Activated effector memory CD4-positive, alpha-beta T cell treated with anti-CD3 and anti-CD28 coated beads, Interleukin-2, amount 50 U/mL, for 16 hours (primary cell): ENCODE measurements around the gene GGTLC1.
"Not testable (repeated sequence)": the region's sequence is repeated elsewhere in the genome, so short reads cannot be mapped to it uniquely, and the experiment has no call there.

Experiments used
- DNase-seq: peaks from one replicate; pipeline ENCODE4 v3.0.0-alpha.2; 2020

The GGTLC1 gene

DNA sequence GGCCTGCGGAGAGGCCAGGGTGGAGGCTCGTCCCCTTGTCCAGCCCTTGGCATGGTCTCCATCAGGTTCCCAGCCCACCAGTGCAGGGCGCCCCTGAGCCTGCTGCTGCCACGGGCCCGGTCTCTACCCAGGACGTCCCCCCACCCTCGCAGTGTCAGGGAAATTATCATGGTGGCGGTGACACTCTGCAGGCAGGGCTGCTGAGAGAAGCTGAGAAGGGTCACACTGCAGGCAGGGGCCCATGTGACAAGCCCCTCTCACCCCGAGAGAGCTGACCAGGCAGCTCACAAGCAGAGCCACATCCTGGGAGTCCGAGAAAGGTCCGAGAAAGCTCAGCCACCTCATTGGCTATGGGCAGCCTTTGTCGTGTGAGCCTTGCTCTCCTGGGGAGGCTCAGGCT, 4.9 kb upstream of the GGTLC1 start:
- peak; percentile 45 for DNase-seq

DNA sequence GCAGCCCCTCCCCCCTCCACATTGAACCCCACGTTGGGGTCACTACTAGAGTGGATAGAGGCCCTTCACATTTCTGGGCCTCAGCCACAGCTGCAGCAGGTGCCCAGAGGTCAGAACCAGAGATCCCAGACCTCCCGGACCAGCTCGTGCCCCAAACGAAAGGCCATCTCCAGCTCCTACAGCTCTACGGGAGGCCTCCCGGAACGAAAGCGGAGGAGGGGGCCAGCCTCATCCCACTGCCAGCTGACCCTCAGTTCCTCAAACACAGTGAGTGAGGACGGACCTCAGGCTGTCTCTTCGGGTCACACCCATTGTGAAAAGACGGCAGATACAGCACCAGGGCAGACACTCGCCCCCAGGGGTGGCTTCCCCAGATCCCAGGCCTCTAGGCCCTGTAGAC, 1.7 kb upstream of the GGTLC1 start:
- peak; percentile 38 for DNase-seq

DNA sequence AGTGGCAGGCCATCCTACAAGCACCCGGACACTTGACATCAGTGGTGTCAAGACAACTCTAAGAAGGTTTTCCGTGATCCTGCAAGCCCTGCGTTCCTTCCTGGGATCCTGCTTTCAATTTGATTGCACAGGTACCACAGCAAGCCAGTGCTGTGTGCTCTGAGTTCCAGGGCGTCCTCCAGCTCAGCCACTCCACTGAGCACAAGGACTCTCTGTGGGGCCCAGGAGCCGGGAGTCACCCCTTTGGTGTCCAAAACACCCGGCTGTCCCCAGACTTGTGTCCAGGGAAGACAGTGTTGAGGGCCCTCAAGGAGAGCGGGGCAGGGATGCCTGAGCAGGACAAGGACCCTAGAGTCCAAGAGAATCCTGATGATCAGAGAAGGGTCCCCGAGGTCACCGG, 387 bp upstream of the GGTLC1 start:
- DNase-seq = not testable (repeated sequence)

DNA sequence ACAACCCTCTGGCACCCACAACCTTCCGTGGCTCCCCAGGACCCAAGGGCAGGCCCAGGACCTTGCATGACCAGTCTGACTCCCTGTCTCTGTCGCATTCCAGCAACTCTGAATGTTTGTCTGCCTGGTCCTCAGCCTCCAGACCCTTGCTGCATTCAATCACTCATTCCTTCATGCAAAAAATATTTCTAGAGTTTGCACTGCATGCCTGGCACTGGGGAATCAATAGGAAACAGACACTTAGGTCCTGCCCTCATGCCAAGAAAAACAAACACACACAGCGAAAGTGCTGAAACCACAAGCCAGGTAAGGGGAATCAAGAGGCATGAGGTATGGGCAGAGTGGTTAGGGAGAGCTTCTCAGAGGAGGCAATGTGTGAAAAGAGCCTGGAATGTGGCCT, 1.9 kb downstream of the GGTLC1 start:
- DNase-seq = not testable (repeated sequence)

DNA sequence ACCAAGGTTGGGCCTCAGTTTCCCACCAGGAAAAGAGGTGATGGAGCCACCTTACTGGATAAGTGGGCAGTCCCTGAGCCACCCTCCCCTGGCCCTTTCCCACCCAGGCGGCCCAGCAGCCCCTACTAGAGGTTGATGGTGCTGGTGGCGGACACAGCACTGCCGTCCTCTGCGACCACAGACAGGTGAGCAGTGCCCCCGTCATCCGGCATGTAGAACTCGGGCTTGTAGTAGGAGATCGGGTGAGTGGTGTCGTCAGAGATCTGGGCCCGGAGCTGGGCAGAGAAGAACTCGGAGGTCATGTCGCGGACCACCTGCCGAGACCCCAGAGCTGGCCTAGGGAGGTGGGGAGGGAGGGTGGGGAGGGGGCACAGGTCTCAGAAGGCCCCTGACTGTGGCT, 2.3 kb downstream of the GGTLC1 start:
- DNase-seq = not testable (repeated sequence)

DNA sequence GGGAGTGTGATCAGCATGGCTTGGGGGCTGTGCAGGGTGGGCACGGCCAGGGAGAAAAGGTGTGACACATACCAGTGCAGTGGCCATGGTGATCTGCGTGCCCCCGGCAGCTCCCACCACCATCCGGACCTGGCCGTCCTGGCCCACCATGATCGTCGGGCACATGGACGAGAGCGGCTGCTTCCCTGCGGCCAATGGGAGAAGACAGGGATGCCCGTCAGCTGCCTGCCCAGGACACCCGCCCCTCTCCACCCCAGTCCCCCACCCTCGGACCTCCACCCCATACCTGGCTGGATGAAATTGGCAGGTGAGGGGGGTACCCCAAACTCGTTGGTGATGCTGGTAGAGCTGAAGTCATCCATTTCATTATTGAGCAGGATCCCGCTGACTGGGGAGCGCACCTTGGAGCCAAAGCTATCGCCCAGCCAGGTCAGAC, 2.8 kb downstream of the GGTLC1 start:
- DNase-seq = not testable (repeated sequence)

DNA sequence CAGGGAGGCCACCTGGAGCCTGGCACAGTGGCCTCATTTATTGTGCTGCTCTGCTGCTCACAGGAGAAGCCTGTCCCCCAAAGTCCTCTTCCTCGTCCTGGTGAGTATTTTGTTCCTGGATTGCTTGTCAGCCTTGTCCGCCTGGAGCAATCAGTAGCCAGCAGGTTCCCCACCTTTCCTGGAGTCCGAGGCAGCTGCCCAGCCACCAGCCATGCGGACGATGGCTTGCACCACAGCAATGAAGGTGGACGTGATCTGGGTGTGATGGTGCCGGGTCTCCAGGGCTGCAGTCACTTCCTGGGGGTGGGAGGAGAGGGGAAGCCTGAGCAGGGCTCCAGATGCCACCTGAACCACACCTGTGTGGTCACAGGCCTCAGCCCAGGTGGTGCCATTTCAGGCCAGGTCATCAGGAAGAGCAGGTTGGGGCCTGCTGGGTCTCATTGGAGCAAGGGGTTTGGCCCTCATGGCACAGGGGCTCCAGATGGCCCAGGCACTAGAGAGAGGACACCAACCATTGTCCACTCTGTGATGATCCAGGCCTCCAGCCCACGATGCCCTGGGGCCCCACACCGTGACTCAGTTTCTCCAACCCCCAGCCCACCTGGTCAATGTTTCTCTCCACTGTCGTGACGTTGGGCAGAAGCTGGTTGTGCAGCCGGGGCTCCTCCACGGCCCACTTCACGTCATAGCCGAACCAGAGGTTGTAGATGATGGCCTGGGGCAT, 3.4 kb downstream of the GGTLC1 start:
- peak; percentile 12 for DNase-seq

DNA sequence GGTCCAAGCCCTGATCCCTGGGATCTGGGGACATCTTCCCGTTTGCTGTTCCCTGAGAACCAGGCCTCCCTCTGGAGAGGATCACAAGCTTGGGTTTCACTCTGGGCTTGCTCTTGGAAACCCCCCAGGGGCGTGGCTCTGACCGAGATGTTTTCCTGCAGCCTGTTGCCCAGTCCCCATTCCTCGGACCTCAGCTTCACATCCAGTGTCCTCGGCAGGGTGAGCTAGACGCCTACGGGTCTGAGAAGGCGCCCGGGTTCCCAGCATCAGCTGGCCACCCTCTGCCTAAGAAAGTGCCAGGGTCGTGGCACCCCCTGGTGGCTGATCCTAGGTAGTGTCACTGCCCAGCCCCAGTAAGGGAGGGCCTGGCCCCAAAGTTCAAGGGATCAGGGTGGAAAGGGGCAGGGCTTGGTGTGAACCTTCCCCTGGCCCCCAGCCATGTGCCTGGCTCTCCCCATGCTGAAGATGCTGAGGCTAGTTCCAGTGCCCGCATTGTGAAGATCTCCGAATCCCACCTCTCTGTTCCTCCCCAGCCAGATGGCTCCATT, 4.0 kb downstream of the GGTLC1 start:
- peak; percentile 58 for DNase-seq

DNA sequence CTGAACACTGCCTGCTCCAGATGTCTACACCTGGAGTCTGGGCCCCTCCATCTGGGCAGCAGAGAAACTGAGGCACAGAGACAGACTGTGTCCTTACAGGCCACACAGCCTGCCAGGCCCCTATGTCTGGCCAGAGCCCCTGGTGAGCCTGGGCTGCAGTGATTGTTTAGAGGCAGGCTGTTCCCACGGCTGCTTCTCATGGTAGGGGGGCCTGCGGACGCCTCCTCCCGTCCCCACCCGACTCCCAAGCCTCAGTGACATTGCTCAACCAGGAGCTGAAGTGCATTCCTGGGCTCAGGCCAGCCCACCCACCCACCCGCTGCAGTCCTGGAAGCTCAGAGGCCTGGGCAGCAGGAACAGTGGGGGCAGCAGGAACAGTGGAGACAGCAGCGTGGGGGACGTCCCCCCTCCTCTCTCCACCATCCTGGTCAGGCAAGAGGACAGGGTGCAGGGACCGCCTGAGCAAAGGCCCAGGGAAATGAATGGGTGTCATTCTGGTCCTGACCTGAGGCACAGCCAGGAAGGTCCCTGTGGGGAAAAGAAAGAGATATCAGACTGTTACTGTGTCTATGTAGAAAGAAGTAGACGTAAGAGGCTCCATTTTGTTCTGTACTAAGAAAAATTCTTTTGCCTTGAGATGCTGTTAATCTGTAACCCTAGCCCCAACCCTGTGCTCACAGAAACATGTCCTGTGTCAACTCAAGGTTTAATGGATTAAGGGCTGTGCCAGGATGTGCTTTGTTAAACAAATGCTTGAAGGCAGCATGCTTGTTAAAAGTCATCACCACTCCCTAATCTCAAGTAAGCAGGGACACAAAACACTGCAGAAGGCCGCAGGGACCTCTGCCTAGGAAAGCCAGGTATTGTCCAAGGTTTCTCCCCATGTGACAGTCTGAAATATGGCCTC, 6.2 kb downstream of the GGTLC1 start:
- DNase-seq = peak; percentile 44

DNA sequence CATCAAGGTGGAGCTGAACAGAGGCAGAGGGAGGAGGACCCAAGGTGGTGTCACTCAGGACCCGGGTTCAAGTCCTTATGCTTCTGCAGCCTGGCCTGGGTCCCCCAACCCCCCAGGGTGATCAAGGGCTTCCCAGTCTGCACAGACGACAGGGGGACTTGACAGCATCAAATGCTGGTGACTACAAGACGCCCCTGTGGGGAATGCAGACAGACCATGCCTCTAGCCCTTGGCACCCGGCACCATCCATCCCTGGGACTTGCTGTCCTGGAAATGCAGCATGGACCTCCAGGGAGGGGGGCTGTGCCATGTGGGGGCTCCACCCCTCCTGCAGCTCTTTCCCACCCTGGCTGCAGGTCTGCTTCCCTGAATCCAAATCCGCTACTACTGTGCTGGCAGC, 7.1 kb downstream of the GGTLC1 start:
- DNase-seq = peak; percentile 41

DNA sequence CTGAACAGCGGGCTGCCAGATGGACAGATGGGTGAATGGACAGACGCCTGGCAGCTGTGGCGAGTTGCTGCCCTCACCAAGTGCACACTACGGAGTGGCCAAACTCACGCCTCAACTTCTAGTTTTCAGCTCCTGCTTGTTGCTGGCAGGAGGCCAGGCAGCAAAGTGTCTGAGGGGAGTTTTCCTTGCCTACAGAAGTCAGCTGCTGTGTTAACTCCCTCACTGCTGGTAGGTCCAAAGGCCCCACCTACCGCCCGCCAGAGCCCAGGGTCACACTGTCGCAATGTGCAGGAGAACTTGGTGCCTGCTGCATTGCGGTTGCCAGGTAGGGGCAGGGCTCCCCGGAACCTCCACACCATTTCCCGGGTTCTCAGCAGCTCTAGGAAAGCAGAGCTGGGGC, 7.6 kb downstream of the GGTLC1 start:
- peak; percentile 36 for DNase-seq

DNA sequence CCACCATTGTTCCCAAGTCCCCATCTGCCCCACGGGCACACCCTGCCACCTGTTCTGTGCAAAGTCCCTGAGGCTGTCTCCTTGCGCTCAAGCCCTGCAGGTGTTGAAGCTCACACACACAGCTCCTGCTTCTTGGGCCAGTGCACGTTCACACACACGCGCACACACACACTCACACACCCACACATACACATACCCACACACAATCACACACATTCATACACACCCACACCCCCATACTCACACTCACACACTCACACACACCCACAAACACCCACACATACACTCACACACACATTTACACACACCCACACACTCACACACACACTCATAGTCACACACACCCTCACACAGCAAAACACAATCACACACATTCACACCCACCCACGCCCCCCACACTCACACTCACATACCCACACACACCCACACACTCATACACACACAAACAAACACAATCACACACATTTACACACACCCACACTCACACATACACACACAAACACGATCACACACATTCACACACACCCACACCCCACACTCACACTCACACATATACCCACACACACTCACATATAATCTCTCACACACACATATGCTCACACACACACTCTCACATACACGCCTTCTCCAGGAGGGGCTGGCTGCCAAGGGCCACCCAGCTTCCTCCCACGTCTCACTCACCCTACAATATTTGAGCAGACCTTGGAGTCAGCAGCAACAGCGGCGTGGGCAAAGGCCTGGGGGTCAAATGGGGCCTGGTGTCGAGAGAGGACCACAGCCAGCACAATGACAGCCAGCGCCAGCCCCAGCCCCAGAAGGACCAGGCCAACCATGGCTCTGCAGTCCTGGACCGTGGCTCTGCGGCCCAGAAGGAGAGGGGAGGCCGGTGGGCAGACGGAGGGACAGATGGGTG, 8.4 kb downstream of the GGTLC1 start:
- peak; percentile 24 for DNase-seq

DNA sequence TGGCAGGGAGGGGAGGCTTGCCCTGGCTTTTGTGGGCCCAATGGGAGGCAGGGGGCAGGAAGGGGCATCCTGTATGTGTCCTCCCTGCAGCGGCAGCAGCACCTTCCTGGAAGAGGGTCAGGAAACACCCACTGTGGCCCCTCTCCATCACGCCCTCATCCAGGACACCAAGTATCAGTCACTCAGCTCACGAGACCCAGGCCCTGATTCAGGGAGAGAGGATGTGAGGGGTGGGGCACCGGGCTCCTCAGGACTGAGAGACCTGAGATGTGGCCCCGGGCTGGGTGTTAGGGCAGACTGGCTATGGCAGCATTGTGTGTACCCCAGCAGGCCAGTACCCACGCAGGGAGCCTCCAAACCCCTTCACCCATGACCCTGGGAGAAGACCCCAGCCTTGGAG, 9.2 kb downstream of the GGTLC1 start:
- peak; percentile 39 for DNase-seq

DNA sequence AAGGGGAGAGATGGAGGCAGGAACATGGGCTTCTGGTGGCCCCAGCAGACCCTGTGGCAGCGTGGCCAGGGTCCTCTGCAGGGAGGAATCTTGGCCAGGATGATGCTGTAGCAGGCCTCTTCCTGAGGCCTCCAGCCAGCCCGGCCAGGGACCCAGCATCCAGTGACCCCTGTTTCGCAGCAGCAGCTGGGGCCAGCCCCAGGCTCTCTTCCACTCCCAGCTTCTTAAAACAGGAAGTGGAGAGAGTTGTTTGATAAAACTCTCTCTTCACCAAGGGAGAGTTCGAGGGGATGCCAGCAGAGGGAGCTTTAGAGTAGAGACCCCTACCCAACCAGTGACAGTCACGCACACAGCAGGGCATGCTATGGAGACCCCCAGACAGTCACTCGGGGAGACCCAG, 10.1 kb downstream of the GGTLC1 start:
- peak; percentile 19 for DNase-seq

DNA sequence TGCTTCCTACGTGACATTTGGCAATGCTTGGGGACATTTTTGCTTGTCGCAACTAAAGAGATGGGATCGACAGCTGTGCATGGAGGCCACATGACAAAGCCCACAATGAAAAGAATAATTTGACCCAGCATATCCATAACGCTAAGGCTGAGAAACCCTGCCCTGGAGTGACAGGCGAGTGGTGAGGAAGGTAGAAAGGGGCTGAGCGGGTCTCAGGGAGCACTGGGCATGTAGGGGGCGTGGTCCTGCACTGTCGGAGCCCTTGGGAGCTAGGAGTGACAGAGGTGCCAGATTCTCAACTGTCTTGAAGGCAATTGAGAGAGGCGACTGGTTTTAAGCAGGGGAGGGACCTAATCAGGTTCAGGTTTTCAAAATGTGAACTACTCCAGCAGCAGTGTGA, 13.6 kb downstream of the GGTLC1 start:
- DNase-seq = no peak

DNA sequence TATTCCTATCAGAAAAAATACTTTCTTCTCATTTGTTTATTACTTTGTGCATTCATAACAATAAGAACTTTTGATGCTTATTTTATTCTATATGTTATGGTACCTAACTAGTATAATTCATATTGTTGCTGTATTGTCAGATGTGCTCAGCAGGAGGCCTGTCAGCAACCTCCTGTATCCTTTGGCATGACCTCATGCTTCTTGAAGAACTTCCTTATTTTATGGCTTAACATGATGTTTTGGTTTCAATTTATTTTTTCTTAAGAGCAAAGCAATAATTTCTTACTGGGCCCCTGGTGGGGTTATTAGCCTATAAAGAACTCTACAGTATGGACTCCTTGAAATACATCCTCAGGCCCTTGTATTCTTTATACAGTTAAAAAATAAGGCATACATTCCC, 17.3 kb downstream of the GGTLC1 start:
- DNase-seq = no peak

DNA sequence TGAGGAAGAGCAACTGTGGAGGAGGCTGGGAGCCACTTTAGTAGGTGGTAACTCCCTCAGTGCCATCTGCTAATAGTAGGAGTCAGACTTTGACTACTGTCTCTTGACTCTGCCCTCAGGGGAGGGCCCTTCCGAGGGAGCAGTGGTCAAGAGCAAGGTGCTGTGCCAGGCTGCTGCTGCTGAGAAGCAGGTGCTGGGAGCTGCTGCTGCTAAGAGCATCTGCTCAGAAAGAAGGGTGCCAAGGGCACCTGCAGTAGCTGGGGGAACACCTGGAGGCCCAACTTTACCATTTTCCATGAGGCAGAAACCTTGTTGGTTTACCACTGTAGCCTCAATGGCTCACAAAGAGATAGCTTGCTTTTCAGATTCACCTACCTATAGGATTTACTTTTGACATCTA, 18.5 kb downstream of the GGTLC1 start:
- peak; percentile 8 for DNase-seq

DNA sequence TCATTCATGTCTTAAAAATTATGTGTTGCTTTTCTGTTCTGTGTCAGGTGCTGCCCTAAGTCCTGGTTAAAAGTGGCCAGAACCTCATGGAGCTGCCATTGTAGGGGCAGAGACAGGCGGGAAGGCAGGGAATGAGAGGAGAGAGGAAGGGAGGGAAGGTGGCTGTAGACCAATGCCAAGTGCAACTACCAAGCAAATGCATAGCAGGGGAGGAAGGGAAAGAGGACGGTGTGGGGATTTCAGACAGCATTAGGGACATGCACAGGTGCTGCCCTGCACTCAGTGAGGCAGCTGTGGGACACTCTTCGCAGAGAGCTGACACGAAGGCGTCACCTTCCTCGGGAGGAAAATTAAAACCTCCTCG, 21.0 kb downstream of the GGTLC1 start:
- DNase-seq = no peak

DNA sequence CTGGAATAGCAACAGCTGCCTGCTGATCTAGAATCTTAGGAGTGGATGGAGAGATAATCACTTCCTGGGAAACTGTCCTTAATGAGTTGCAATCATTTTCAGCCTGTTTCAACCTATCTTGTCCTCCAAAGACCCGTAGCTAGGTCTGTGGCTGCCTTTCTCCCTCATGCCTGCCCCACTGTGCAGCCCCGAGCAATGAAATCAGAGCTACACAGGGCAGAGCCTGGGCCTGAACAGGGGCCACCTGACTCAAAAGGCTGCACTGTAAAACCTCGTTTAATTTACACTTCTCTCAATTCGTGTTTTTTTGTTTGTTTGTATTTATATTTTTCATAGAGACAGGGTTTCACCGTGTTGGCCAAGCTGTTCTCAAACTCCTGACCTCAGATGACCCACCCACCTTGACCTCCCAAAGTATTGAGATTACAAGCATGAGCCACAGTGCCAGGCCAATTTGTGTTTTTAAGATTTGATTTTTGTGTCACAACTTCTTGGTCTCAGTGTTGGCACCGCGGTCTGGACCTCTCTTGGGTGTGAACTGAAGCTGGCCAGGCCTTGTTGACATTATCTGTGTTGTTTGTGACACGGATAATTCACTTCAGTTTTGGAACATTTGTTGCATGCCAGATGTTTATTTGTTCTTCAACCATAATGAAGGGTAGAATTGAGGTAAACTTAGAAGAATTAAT, 21.5 kb downstream of the GGTLC1 start:
- DNase-seq = no peak

DNA sequence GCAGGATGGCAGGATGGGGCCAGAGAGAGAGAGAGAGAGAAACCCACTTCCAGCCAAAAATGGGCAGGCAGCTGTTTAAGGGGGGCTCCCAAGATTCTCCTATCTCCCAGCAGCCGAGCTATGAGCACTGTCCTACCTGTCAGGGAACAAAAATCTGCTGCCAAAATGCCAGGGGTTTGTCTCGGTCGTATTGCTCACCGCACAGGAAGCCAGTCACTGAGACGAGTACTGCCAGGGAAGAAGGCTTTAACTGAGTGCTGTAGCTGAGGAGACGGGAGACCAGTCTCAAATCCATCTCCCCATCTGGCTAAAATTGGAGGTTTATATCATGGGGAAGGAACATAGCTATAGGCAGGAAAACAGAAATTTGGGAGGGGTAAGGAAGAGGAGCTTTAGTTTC, 22.3 kb downstream of the GGTLC1 start:
- no peak for DNase-seq

DNA sequence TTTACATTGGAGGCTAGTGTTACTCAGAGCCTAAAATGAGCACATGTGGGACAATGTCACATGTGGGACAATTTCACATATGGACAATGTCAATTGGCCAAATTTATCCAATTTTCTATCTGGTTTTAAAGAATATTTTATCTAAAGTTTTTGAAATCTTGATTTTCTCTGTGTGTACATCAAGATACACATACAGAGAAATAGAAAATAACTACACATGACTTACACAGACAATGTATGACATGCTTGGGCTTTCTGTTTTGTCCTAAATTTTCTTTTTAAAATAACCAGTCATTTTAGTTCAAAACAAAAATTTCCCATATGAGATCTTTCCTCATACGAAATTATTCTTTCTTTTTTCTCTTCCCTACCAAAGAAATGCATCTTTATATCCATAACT, 24.6 kb downstream of the GGTLC1 start:
- no peak for DNase-seq

DNA sequence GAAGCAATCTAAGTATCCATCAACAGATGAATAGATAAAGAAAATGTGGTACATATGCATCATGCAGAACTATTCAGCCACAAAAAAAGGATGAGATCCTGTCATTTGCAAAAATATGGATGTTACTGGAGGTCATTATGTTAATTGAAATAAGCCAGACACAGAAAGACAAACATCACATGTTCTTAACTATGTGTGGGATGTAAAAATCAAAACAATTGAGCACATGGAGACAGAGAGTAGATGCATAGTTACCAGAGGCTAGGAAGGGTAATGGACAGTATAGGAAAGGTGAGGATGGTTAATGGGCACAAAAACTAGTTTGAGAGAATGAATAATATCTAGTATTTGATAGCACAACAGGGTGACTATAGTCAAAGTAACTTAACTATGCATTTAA, 26.3 kb downstream of the GGTLC1 start:
- DNase-seq = no peak
